K562 (cell line): ENCODE measurements around the gene CHCHD10. TPM values are rescaled to one million over a fixed set of nuclear protein-coding genes. Genes with fewer than 3 reads are reported as not detected.

Experiments
- CBFB ChIP-seq: sonication (generic); formaldehyde crosslinking; IDR thresholded peaks from 2 replicates; pipeline ENCODE4 v1.4.0; 2020; ENCODE audit warnings: mild to moderate bottlenecking, missing genetic modification reagents
- CTCFL ChIP-seq: IDR thresholded peaks from 2 replicates; pipeline ENCODE4 v1.6.1; 2011; ENCODE audit warnings: borderline replicate concordance, low read depth, mild to moderate bottlenecking, moderate library complexity, low read length; ENCODE audit not compliant: insufficient read depth, poor library complexity, severe bottlenecking
- HNRNPH1 ChIP-seq: fragments of 200-400 bp; formaldehyde crosslinking; optimal IDR thresholded peaks from 2 replicates; pipeline ENCODE3; 2017; ENCODE audit warnings: low read depth, mild to moderate bottlenecking, low read length, moderate library complexity
- MNT ChIP-seq, 2 experiments: fragments of 450-650 bp; conservative IDR thresholded peaks; 2 replicates each; pipeline ENCODE4 v1.6.1; 2017; ENCODE audit warnings: mild to moderate bottlenecking in 2 of 2, moderate library complexity in 2 of 2
- NKRF ChIP-seq: fragments of 450-650 bp; IDR thresholded peaks from 2 replicates; pipeline ENCODE4 v1.6.1; 2016; ENCODE audit warnings: borderline replicate concordance
- RCOR1 ChIP-seq, 2 experiments: IDR thresholded peaks; 2 replicates each; pipeline ENCODE4 v1.6.1; 2012; ENCODE audit warnings: low read depth in 2 of 2, low read length in 2 of 2, borderline replicate concordance in 1 of 2, improper control_type of control experiment in 1 of 2
- SMARCA5 ChIP-seq: fragments of 450-650 bp; IDR thresholded peaks from 2 replicates; pipeline ENCODE4 v1.6.1; 2016
- SP2 ChIP-seq: IDR thresholded peaks from 2 replicates; pipeline ENCODE4 v1.6.1; 2011; ENCODE audit warnings: mild to moderate bottlenecking, low read depth, low read length, moderate library complexity; ENCODE audit not compliant: poor library complexity, severe bottlenecking; ENCODE audit errors: extremely low read depth
- TBP ChIP-seq: optimal IDR thresholded peaks from 2 replicates; pipeline ENCODE3; 2011; ENCODE audit warnings: low read depth, low read length, improper control_type of control experiment
- ZNF232 ChIP-seq: sonication (generic); formaldehyde crosslinking; IDR thresholded peaks from 2 replicates; pipeline ENCODE4 v1.8.0; 2022; ENCODE audit warnings: mild to moderate bottlenecking, missing genetic modification reagents
- ZNF263 ChIP-seq: sonication (generic); formaldehyde crosslinking; IDR thresholded peaks from 2 replicates; pipeline ENCODE4 v1.8.0; 2022; ENCODE audit warnings: mild to moderate bottlenecking, missing genetic modification reagents, borderline replicate concordance
- ZNF77 ChIP-seq: fragments of 250-450 bp; sonication (Bioruptor Pico); IDR thresholded peaks from 2 replicates; pipeline ENCODE4 v1.5.0; 2020
- polyA plus RNA-seq, 8 experiments: library from polyadenylated mRNA; depleted of rRNA in 4 of 8; stranded (reverse) in 5 of 8; unstranded in 3 of 8; fragments of >200 nt; fragmentation: Nextera tagmentation in 2 of 8; fragmentation: Illumina TruSeq in 1 of 8; extraction: Ambion mirVana in 2 of 8; extraction: Trizol in 1 of 8; gene quantifications; 2 replicates each; pipeline versions ENCODE4 v1.2.1 to v1.2.3, GENCODE V29; 2011 to 2014; ENCODE audit warnings: inconsistent platforms in 1 of 8, missing spikeins in 1 of 8
- total RNA-seq, 7 experiments: library from RNA; depleted of rRNA in 6 of 7; stranded (reverse); fragments of >200 nt in 6 of 7; fragmentation: Illumina TruSeq in 2 of 7; extraction: Trizol in 2 of 7; gene quantifications; 2 replicates each; pipeline versions ENCODE4 v1.2.1 to v1.2.3, GENCODE V29; 2011 to 2021; ENCODE audit warnings: low replicate concordance in 1 of 7
- TF ChIP-seq, protein P1 (sequence below): sonication (generic); IDR thresholded peaks from 2 replicates; pipeline ENCODE4 v1.6.1; 2016
- TF ChIP-seq, protein P2 (sequence below), 2 experiments: fragments of 250-450 bp in 1 of 2; fragments of 450-650 bp in 1 of 2; sonication (Bioruptor Pico) in 1 of 2; IDR thresholded peaks; 2 replicates each; pipeline versions ENCODE4 v1.6.1 to v1.8.0; 2016 to 2021; ENCODE audit warnings: mild to moderate bottlenecking in 2 of 2, moderate library complexity in 2 of 2, missing compliant biosample characterization in 1 of 2, missing genetic modification characterization in 1 of 2
- TF ChIP-seq, protein P3 (sequence below): fragments of 450-650 bp; IDR thresholded peaks from 2 replicates; pipeline ENCODE4 v1.7.1; 2018; ENCODE audit warnings: mild to moderate bottlenecking, low read depth; ENCODE audit not compliant: partially characterized antibody

Gene CHCHD10
- total and polyA plus RNA-seq, 9 of the 15 experiments (the other 6 are each of a cell fraction or from before 2014, with no cell fraction given), result 15.2 to 292 (median 102) TPM

DNA sequence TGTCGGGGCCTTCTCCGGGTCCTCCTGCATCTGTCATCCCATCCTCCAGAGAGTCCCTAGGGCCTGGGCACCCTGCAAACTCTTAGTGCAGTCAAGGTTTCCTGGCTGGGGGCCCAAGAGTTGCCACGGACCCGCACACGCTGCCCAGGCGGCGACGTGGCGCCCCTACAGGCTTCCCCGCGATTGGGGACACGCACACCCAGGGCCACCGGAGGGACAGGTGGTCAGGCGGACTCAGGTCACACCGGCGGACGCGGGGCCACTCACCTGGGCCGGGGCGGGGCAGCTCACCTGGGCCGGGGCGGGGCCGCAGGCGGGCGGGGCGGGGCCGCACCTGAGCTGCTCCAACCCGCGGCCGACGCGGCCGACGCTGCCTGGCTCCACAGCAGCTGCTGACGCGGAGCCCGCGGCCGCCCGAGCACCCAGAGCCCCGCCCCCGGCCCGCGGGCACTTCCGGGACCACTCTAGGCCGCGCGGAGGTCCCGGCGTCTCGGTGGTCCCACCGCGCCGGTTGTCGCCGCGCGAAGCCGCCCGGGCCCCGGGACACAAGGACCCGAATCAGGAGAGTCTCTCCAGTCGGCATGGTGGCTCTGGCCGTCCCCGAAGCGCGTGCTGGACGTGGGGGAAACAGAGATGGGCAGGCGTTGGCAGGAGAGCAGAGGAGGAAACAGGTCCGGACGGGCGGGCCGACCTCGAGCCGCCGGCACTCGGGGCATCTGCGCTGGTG lies 16.9 kb downstream of the CHCHD10 start, which contains the start of gene ZNF70 (continued):
- TF ChIP-seq, protein P1, sequence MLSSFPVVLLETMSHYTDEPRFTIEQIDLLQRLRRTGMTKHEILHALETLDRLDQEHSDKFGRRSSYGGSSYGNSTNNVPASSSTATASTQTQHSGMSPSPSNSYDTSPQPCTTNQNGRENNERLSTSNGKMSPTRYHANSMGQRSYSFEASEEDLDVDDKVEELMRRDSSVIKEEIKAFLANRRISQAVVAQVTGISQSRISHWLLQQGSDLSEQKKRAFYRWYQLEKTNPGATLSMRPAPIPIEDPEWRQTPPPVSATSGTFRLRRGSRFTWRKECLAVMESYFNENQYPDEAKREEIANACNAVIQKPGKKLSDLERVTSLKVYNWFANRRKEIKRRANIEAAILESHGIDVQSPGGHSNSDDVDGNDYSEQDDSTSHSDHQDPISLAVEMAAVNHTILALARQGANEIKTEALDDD, result no peak
- TF ChIP-seq ZNF77 (CRISPR knock-in tag) (no peak), CTCFL (peak; percentile 52), HNRNPH1 (no peak), SMARCA5 (no peak), NKRF (0 out of 2 replicates have a peak, but pooled peaks have one; percentile 22), TBP (peak; percentile 43), MNT (conservative IDR thresholded peaks at IDR 0.05) (peak in 1 of 2 experiments; percentile 22; a peak in 1 of 4 replicates), SP2 (peak; percentile 88), RCOR1 (IDR thresholded peaks at IDR 0.05; ENCODE audit: borderline replicate concordance in 1 of 2, low read depth in 2 of 2, low read length in 2 of 2) (no peak), ZNF232 (CRISPR knock-in tag) (no peak), CBFB (CRISPR knock-in tag) (no peak), ZNF263 (CRISPR knock-in tag) (peak; percentile 37; the same call in 1 of the 2 replicates)
- TF ChIP-seq, protein P2, sequence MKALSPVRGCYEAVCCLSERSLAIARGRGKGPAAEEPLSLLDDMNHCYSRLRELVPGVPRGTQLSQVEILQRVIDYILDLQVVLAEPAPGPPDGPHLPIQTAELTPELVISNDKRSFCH (CRISPR knock-in tag; IDR thresholded peaks at IDR 0.05), result no peak
- TF ChIP-seq, protein P2 (tag; IDR thresholded peaks at IDR 0.05), result no peak
- TF ChIP-seq, protein P3, sequence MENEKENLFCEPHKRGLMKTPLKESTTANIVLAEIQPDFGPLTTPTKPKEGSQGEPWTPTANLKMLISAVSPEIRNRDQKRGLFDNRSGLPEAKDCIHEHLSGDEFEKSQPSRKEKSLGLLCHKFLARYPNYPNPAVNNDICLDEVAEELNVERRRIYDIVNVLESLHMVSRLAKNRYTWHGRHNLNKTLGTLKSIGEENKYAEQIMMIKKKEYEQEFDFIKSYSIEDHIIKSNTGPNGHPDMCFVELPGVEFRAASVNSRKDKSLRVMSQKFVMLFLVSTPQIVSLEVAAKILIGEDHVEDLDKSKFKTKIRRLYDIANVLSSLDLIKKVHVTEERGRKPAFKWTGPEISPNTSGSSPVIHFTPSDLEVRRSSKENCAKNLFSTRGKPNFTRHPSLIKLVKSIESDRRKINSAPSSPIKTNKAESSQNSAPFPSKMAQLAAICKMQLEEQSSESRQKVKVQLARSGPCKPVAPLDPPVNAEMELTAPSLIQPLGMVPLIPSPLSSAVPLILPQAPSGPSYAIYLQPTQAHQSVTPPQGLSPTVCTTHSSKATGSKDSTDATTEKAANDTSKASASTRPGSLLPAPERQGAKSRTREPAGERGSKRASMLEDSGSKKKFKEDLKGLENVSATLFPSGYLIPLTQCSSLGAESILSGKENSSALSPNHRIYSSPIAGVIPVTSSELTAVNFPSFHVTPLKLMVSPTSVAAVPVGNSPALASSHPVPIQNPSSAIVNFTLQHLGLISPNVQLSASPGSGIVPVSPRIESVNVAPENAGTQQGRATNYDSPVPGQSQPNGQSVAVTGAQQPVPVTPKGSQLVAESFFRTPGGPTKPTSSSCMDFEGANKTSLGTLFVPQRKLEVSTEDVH, result no peak
